SHP77 treated with DMSO at 0.1 percent for 48 hours (cell line): ENCODE results near the gene CFLAR.
"Not testable (repeated sequence)": the region's sequence is repeated elsewhere in the genome, so short reads cannot be mapped to it uniquely, and the experiment has no call there.

ENCODE experiments used
- DNase-seq: peaks from one replicate; lab custom pipeline; 2025; lab: John Stamatoyannopoulos, UW

CFLAR gene

GRCh38 chr2:201118961-201119854, 3.2 kb downstream of the CFLAR start:
- no peak for DNase-seq

GRCh38 chr2:201122276-201122675, 6.3 kb downstream of the CFLAR start:
- DNase-seq: no peak

GRCh38 chr2:201126308-201127151, 10.6 kb downstream of the CFLAR start:
- DNase-seq: no peak

GRCh38 chr2:201127152-201127511, 11.2 kb downstream of the CFLAR start:
- no peak for DNase-seq

- no peak for DNase-seq
These were observed 11.6 kb downstream of the CFLAR start for GRCh38 chr2:201127570-201127969.

- no peak for DNase-seq
These were observed 12.1 kb downstream of the CFLAR start for GRCh38 chr2:201128033-201128432.

- DNase-seq: no peak
These were observed 13.1 kb downstream of the CFLAR start for GRCh38 chr2:201128933-201129505.

- DNase-seq: no peak
These were observed 14.7 kb downstream of the CFLAR start for GRCh38 chr2:201130524-201131186.

- DNase-seq: no peak
These were observed 16.6 kb downstream of the CFLAR start for GRCh38 chr2:201132518-201132917.

- DNase-seq: no peak
These were observed 19.4 kb downstream of the CFLAR start for GRCh38 chr2:201135386-201135785.

GRCh38 chr2:201136889-201137321, 20.9 kb downstream of the CFLAR start:
- DNase-seq: no peak

- no peak for DNase-seq
These were observed 21.8 kb downstream of the CFLAR start for GRCh38 chr2:201137505-201138400.

GRCh38 chr2:201138401-201138970, 22.5 kb downstream of the CFLAR start:
- no peak for DNase-seq

GRCh38 chr2:201138986-201139781, 23.2 kb downstream of the CFLAR start:
- DNase-seq: not testable (repeated sequence)

- DNase-seq: no peak
These were observed 24.1 kb downstream of the CFLAR start for GRCh38 chr2:201139836-201140604.

GRCh38 chr2:201144101-201145051, 28.4 kb downstream of the CFLAR start:
- no peak for DNase-seq

- DNase-seq: no peak
These were observed 32.5 kb downstream of the CFLAR start for GRCh38 chr2:201148434-201148990.
